ENCODE data around the gene NCAM2. TPM values are rescaled to one million over a fixed set of nuclear protein-coding genes. Genes with fewer than 3 reads are reported as not detected.

The NCAM2 gene
- total and polyA plus RNA-seq, 2 donors (not counting 1 experiment from before 2014, with no cell fraction given), result 0.13 TPM; not detected in 1

DNA sequence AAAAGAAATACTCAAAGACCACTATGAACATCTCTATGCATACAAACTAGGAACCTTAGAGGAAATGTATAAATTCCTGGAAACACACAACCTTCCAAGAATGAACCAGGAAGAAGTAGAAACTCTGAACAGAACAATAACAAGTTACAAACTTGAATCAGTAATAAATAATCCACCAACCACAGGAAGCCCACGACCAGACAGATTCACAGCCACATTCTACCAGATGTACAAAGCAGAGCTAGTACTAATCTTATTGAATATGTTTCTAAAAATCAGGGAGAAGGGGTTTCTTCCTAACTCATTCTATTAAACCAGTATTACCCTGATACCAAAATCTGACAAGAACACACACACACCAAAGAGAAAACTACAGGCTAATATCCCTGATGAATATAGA, 263.8 kb downstream of the NCAM2 start:
- no peaks in the 10 kb centered on the region for H3K27me3 ChIP-seq (replicated peaks in 1 of 4; ENCODE audit: control extremely low read depth in 1 of 4, control insufficient read depth in 3 of 4, insufficient read depth in 4 of 4, low read length in 3 of 4)
- H4K20me1 ChIP-seq (ENCODE audit: control insufficient read depth, insufficient read depth, low read length, poor library complexity, severe bottlenecking), result no peaks in the 10 kb centered on the region
- DNase-seq (no peak), ATAC-seq (ENCODE audit: low read depth) (no peak)
- H3K36me3 ChIP-seq (replicated peaks in 1 of 2; ENCODE audit: control extremely low read depth in 1 of 2, control insufficient read depth in 1 of 2, extremely low read depth in 1 of 2, insufficient read depth in 2 of 2, low read length in 1 of 2), result no peaks in the 10 kb centered on the region
- peaks cover 0 to 8% (median 0%) of the 10 kb centered on the region in 3 donors for H3K9me3 ChIP-seq (ENCODE audit: control extremely low read depth in 1 of 3, control insufficient read depth in 2 of 3, insufficient read depth in 1 of 3, low read length in 2 of 3)
- no peak overlapping the region for H3K27ac ChIP-seq (ENCODE audit: low read length in 2 of 2)
- CTCF ChIA-PET, result no interaction called here
- H3K27me3 Mint-ChIP-seq, result no peaks in the 10 kb centered on the region
- no peak overlapping the region for H3K9ac ChIP-seq (ENCODE audit: low read length)
- WGBS (ENCODE audit: insufficient coverage), result no CpG with 5 or more reads among the region's 1 CpG
- no peak overlapping the region for H3K27ac Mint-ChIP-seq
- TF ChIP-seq, protein P1, sequence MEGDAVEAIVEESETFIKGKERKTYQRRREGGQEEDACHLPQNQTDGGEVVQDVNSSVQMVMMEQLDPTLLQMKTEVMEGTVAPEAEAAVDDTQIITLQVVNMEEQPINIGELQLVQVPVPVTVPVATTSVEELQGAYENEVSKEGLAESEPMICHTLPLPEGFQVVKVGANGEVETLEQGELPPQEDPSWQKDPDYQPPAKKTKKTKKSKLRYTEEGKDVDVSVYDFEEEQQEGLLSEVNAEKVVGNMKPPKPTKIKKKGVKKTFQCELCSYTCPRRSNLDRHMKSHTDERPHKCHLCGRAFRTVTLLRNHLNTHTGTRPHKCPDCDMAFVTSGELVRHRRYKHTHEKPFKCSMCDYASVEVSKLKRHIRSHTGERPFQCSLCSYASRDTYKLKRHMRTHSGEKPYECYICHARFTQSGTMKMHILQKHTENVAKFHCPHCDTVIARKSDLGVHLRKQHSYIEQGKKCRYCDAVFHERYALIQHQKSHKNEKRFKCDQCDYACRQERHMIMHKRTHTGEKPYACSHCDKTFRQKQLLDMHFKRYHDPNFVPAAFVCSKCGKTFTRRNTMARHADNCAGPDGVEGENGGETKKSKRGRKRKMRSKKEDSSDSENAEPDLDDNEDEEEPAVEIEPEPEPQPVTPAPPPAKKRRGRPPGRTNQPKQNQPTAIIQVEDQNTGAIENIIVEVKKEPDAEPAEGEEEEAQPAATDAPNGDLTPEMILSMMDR (IDR thresholded peaks at IDR 0.05), result no peak
- TF ChIP-seq EZH2 (IDR thresholded peaks at IDR 0.05; ENCODE audit: borderline replicate concordance, insufficient read depth, low read depth, low read length, poor library complexity, severe bottlenecking), result no peak
- no peaks in the 10 kb centered on the region for H3K79me2 ChIP-seq (ENCODE audit: control insufficient read depth, insufficient read depth, low read length)
- H3K9me3 Mint-ChIP-seq (ENCODE audit: insufficient read depth), result no peaks in the 10 kb centered on the region
- H3K4me3 Mint-ChIP-seq, result no peak overlapping the region
- intact Hi-C loops (cut with micrococcal nuclease), result no loop called here
- no peaks in the 10 kb centered on the region for H3K4me1 Mint-ChIP-seq
- H2AFZ ChIP-seq (ENCODE audit: insufficient read depth, low read depth, low read length, poor library complexity, severe bottlenecking), result no peak overlapping the region
- POLR2A ChIA-PET, result no interaction called here
- H3K4me2 ChIP-seq (replicated peaks; ENCODE audit: low read depth, low read length, poor library complexity, severe bottlenecking), result no peak overlapping the region
- no peak overlapping the region for H3K4me3 ChIP-seq (ENCODE audit: control extremely low read depth in 1 of 5, extremely low read depth in 1 of 5, insufficient read depth in 1 of 5, low read depth in 2 of 5, low read length in 4 of 5)
- no peaks in the 10 kb centered on the region for H3K4me1 ChIP-seq (ENCODE audit: control insufficient read depth in 2 of 2, insufficient read depth in 2 of 2, low read length in 2 of 2)

DNA sequence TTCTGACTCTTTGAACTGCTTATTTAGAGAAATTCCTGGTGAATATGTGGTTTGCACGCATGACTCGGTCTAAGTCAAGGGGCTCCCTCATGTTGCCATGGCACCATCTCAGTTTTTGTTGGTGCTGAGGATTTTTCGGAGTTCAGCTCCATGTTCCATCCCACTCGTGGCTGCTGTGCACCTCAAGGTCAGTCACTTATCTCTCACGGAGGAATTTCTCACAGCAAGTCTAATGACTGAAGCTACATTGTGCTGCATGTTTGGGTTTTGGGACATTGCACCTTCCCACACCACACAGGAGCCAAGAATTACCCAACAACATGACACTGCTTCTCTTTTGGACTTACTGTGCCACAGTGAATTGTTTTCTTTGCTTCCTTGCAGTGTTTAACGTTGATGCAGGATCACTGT, 269.9 kb downstream of the NCAM2 start:
- Histone ChIP-seq H3K27ac (ENCODE audit: low read length in 2 of 2) (no peak overlapping the region), H4K20me1 (ENCODE audit: control insufficient read depth, insufficient read depth, low read length, poor library complexity, severe bottlenecking) (no peaks in the 10 kb centered on the region), H3K4me3 (ENCODE audit: control extremely low read depth in 1 of 5, extremely low read depth in 1 of 5, insufficient read depth in 1 of 5, low read depth in 2 of 5, low read length in 4 of 5) (no peak overlapping the region), H3K4me1 (ENCODE audit: control insufficient read depth in 2 of 2, insufficient read depth in 2 of 2, low read length in 2 of 2) (no peaks in the 10 kb centered on the region), H2AFZ (ENCODE audit: insufficient read depth, low read depth, low read length, poor library complexity, severe bottlenecking) (no peak overlapping the region), H3K9me3 (ENCODE audit: control extremely low read depth in 1 of 3, control insufficient read depth in 2 of 3, insufficient read depth in 1 of 3, low read length in 2 of 3) (no peaks in the 10 kb centered on the region), H3K36me3 (replicated peaks in 1 of 2; ENCODE audit: control extremely low read depth in 1 of 2, control insufficient read depth in 1 of 2, extremely low read depth in 1 of 2, insufficient read depth in 2 of 2, low read length in 1 of 2) (no peaks in the 10 kb centered on the region), H3K9ac (ENCODE audit: low read length) (no peak overlapping the region), H3K27me3 (replicated peaks in 1 of 4; ENCODE audit: control extremely low read depth in 1 of 4, control insufficient read depth in 3 of 4, insufficient read depth in 4 of 4, low read length in 3 of 4) (no peaks in the 10 kb centered on the region), H3K79me2 (ENCODE audit: control insufficient read depth, insufficient read depth, low read length) (no peaks in the 10 kb centered on the region), H3K4me2 (replicated peaks; ENCODE audit: low read depth, low read length, poor library complexity, severe bottlenecking) (no peak overlapping the region)
- WGBS (ENCODE audit: insufficient coverage), result 92% methylated on average over 4 of the region's 6 CpGs
- no peak for DNase-seq
- Mint-ChIP-seq H3K9me3 (ENCODE audit: insufficient read depth) (no peaks in the 10 kb centered on the region), H3K4me3 (no peak overlapping the region), H3K27me3 (no peaks in the 10 kb centered on the region), H3K27ac (no peak overlapping the region), H3K4me1 (no peaks in the 10 kb centered on the region)
- ChIA-PET POLR2A (no interaction called here), CTCF (no interaction called here)
- no peak for TF ChIP-seq EZH2 (IDR thresholded peaks at IDR 0.05; ENCODE audit: borderline replicate concordance, insufficient read depth, low read depth, low read length, poor library complexity, severe bottlenecking)
- TF ChIP-seq, protein P1 (IDR thresholded peaks at IDR 0.05), result no peak
- ATAC-seq (ENCODE audit: low read depth), result no peak
- intact Hi-C loops (cut with micrococcal nuclease), result no loop called here
